Heart left ventricle (tissue), 13 donors: ENCODE measurements around the gene RAB43.

ENCODE experiments used
- POLR2A ChIP-seq, 2 donors: fragments of 450-650 bp; IDR thresholded peaks; one replicate each; pipeline ENCODE4 v1.6.1; 2017; ENCODE audit warnings: antibody characterized with exemption in 2 of 2, mild to moderate bottlenecking in 2 of 2, moderate library complexity in 2 of 2
- TF ChIP-seq, protein P1 (sequence below), 12 donors: fragments of 200-600 bp; sonication (generic) in 4 of 12; IDR thresholded peaks; one replicate each; pipeline versions ENCODE4 v1.5.0 to v1.8.0; 2018 to 2022; ENCODE audit warnings: antibody characterized with exemption in 12 of 12, mild to moderate bottlenecking in 5 of 12
- donor health status: ischemic (EF 13 %, LVEDD 7.1; RV severe dilation, severe dysfunction).
- donor health status: DM: no; HTN: yes; CAD: no.
- donor health status: DM: no; HTN: no; CAD: no.
- donor health status: ischemic (EF 25% LVEDD 6.9; RV normal size, moderate dysfunction).
- donor health status: ischemic (EF 25% LVEDD 5.7; RV mildly dilated, moderate dysfunction).
- donor health status: ischemic (EF 35%, LVEDD 5.7; RV mildly dilated, moderate dysfunction).
- donor health status: nonischemic (EF 11% LVEDD 7.7; RV severe dilation, severe dysfunction).
- donor health status: DM: yes; HTN: yes; CAD: no.
- donor health status: PGD.
- donor health status: ischemic (EF 29% LVEDD 5.4; RV normal size, mild dysfunction).
- donor health status: nonischemic (EF 23%, LVEDD 6.1; RV moderate dilation, normal function).

DNA sequence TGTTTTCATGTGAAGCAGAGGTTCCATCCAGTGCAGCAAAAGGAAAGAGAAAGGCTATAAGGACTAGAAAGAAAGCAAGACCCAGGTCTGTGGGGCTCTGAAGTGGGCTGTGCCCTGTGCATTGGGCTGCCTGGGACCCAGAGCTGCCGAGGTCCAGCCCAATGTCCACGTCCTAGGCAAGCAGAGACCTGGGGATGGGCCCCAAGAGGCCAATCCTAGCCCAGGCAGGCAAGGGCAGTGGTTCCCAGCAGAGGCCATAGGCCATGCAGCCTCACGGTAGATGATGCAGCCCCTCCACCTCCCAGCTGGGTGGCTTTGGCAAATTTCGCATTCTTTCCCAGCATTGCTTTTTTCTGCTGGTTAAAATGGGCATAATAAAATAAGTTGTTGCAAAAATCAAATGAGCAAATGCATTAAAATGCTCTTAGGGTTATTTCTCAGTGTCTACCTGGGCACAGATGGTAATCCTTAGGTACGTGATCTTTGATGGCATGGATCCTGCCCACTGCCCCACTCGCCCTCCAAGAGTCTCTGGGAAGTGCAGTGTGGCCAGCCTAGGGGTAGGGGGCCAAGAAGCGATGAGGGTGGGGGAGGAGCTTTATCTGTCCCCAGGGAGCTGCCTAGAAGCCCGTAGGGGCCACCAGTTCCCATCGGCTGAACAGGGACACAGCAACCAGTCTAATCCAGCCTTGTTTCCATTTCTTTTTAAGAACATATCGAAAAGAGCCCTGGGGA lies 83.3 kb downstream of the RAB43 start:
- TF ChIP-seq, protein P1, sequence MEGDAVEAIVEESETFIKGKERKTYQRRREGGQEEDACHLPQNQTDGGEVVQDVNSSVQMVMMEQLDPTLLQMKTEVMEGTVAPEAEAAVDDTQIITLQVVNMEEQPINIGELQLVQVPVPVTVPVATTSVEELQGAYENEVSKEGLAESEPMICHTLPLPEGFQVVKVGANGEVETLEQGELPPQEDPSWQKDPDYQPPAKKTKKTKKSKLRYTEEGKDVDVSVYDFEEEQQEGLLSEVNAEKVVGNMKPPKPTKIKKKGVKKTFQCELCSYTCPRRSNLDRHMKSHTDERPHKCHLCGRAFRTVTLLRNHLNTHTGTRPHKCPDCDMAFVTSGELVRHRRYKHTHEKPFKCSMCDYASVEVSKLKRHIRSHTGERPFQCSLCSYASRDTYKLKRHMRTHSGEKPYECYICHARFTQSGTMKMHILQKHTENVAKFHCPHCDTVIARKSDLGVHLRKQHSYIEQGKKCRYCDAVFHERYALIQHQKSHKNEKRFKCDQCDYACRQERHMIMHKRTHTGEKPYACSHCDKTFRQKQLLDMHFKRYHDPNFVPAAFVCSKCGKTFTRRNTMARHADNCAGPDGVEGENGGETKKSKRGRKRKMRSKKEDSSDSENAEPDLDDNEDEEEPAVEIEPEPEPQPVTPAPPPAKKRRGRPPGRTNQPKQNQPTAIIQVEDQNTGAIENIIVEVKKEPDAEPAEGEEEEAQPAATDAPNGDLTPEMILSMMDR (IDR thresholded peaks at IDR 0.05), result no peak
- no peak for TF ChIP-seq POLR2A (IDR thresholded peaks at IDR 0.05)
